CD4-positive, alpha-beta memory T cell (primary cell): ENCODE data around the gene SPPL2C. TPM values are rescaled to one million over a fixed set of nuclear protein-coding genes. Genes with fewer than 3 reads are reported as not detected.

Source experiments
- CTCF ChIA-PET: fragments of 350-600 bp; sonication (Branson Sonifier 250); formaldehyde crosslinking; loops from one replicate; lab custom pipeline; 2021; ENCODE audit warnings: inconsistent platforms; ENCODE audit not compliant: partially characterized antibody; lab: Charles Lee
- POLR2A ChIA-PET: fragments of 350-600 bp; sonication (Branson Sonifier 250); formaldehyde crosslinking; loops from one replicate; lab custom pipeline; 2021; ENCODE audit not compliant: partially characterized antibody; lab: Charles Lee
- DNase-seq, 5 donors: peaks; one replicate each; pipeline versions ENCODE4 v3.0.0 to v3.0.0-alpha.2; 2020 to 2022; ENCODE audit warnings: mixed read lengths in 1 of 5
- H3K27ac ChIP-seq: one replicate; pipeline ENCODE4 v1.7.0; 2013; ENCODE audit warnings: low read depth, low read length
- H3K27me3 ChIP-seq: 2 replicates; pipeline ENCODE4 v1.7.0; 2013; ENCODE audit warnings: mild to moderate bottlenecking, low read length, moderate library complexity; ENCODE audit not compliant: insufficient read depth
- H3K36me3 ChIP-seq: 2 replicates; pipeline ENCODE4 v1.7.0; 2013; ENCODE audit warnings: mild to moderate bottlenecking, low read length, moderate library complexity; ENCODE audit not compliant: insufficient read depth
- H3K4me1 ChIP-seq: 2 replicates; pipeline ENCODE4 v1.7.0; 2013; ENCODE audit warnings: mild to moderate bottlenecking, low read length, moderate library complexity; ENCODE audit not compliant: insufficient read depth
- H3K4me3 ChIP-seq, 2 donors: one replicate each; pipeline ENCODE4 v1.7.0; 2013; ENCODE audit warnings: low read length in 2 of 2, mild to moderate bottlenecking in 1 of 2
- H3K9me3 ChIP-seq, 2 donors: one replicate each; pipeline ENCODE4 v1.7.0; 2013; ENCODE audit warnings: low read length in 2 of 2, control low read depth in 1 of 2; ENCODE audit not compliant: control insufficient read depth in 1 of 2
- H3K27ac Mint-ChIP-seq, 7 donors: one replicate each; pipeline ENCODE4 v1.8.0; 2020 to 2021; ENCODE audit warnings: mixed read lengths in 7 of 7, mild to moderate bottlenecking in 6 of 7, inconsistent platforms in 3 of 7, moderate library complexity in 3 of 7
- H3K27me3 Mint-ChIP-seq, 2 donors: one replicate each; pipeline ENCODE4 v1.8.0; 2020 to 2021; ENCODE audit warnings: mixed read lengths in 2 of 2
- H3K36me3 Mint-ChIP-seq, 2 donors: one replicate each; pipeline ENCODE4 v1.8.0; 2020 to 2021; ENCODE audit warnings: mixed read lengths in 2 of 2, inconsistent platforms in 1 of 2, mild to moderate bottlenecking in 1 of 2
- H3K4me1 Mint-ChIP-seq, 4 donors: one replicate each; pipeline ENCODE4 v1.8.0; 2020 to 2021; ENCODE audit warnings: mixed read lengths in 4 of 4, mild to moderate bottlenecking in 1 of 4
- H3K4me3 Mint-ChIP-seq, 8 donors: one replicate each; pipeline ENCODE4 v1.8.0; 2020 to 2021; ENCODE audit warnings: mixed read lengths in 8 of 8, mild to moderate bottlenecking in 7 of 8, moderate library complexity in 6 of 8, inconsistent platforms in 3 of 8
- H3K9me3 Mint-ChIP-seq, 8 donors: one replicate each; pipeline ENCODE4 v1.8.0; 2020 to 2021; ENCODE audit warnings: mixed read lengths in 8 of 8, mild to moderate bottlenecking in 5 of 8, inconsistent platforms in 3 of 8, moderate library complexity in 1 of 8
- intact Hi-C: fragments of 100-400 bp; cut with micrococcal nuclease; formaldehyde crosslinking; loops from one replicate; pipeline ENCODE4 v1.15.1; 2023
- polyA plus RNA-seq, 2 donors: library from polyadenylated mRNA; unstranded; fragments of 300-500 nt; fragmentation: Illumina TruSeq; gene quantifications; one replicate each; pipeline ENCODE4 v1.2.3, GENCODE V29; 2021
- total RNA-seq, 2 experiments: library from RNA; stranded (reverse); gene quantifications; one replicate each; pipeline ENCODE4 v1.2.3, GENCODE V29; 2021

The SPPL2C gene
- total and polyA plus RNA-seq, 4 experiments from 2014 or later = not detected

DNA sequence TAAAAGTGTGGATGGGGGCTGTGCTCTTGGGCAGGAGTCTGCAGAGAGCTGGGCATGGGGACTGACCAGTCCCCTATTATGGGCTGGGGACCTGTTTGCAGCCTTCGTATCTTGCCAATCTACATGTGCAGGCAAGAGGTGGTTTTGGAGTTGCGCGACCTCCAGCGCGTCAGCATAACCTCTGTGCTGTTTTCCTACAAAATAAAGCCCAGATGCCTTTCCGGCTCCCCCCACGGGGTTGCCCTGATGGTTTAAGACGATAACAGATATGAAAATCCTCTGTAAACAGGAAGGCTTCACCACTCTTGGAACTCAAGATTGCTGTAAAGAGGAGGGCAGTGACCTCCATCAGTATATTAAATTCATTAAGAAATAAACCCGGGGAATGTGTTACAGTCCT, 16.5 kb upstream of the SPPL2C start:
- Mint-ChIP-seq H3K27ac (no peak overlapping the region), H3K36me3 (no peaks in the 10 kb centered on the region), H3K4me1 (peaks cover 0 to 15% (median under 1%) of the 10 kb centered on the region in 4 donors), H3K4me3 (no peak overlapping the region), H3K9me3 (no peaks in the 10 kb centered on the region), H3K27me3 (peaks cover 1 to 4% of the 10 kb centered on the region in 2 donors)
- Histone ChIP-seq H3K4me1 (peaks cover 4% of the 10 kb centered on the region), H3K27me3 (no peaks in the 10 kb centered on the region), H3K27ac (no peak overlapping the region), H3K4me3 (no peak overlapping the region), H3K36me3 (no peaks in the 10 kb centered on the region), H3K9me3 (no peaks in the 10 kb centered on the region)
- no peak for DNase-seq
- ChIA-PET POLR2A (no interaction called here), CTCF (interaction anchor here (1.6 kb wide), 1 partner anchor 188 kb away, joined by 5 read pairs; no protein-coding TSS in a partner anchor)
- intact Hi-C loops = no loop called here

GRCh38 chr17:45828582-45829133, 16.0 kb upstream of the SPPL2C start:
- ChIA-PET CTCF (interaction anchor here (1.5 kb wide), 1 partner anchor 187 kb away, joined by 5 read pairs; no protein-coding TSS in a partner anchor), POLR2A (no interaction called here)
- intact Hi-C loops = no loop called here
- Histone ChIP-seq H3K9me3 (no peaks in the 10 kb centered on the region), H3K27ac (no peak overlapping the region), H3K4me1 (peaks cover 4% of the 10 kb centered on the region), H3K36me3 (no peaks in the 10 kb centered on the region), H3K27me3 (no peaks in the 10 kb centered on the region), H3K4me3 (no peak overlapping the region)
- DNase-seq = no peak
- Mint-ChIP-seq H3K36me3 (no peaks in the 10 kb centered on the region), H3K4me1 (peaks cover 0 to 15% (median under 1%) of the 10 kb centered on the region in 4 donors), H3K27me3 (peaks cover 1 to 4% of the 10 kb centered on the region in 2 donors), H3K4me3 (peak overlapping the region in 1 of 8 donors; percentile 33), H3K27ac (no peak overlapping the region), H3K9me3 (no peaks in the 10 kb centered on the region)

DNA sequence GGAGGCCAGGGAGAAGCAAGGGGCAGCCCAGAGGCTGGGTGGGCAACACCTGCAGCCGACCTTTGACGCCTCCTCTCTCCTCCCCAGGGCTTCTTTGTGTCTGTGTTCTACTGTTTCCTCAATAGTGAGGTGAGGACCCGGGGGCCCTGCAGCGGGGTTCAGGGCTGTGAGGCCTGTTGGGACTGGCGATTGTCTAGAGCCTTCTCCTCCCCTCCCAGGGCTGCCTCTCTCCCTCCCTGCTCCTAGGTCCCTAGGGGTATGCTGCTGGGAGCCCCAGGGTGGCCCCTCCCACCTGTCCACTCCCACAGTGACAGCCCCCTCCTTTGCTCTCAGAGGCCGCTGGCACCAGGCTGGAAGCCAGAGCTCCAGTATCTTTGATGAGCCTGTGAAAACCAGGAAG, 10.8 kb upstream of the SPPL2C start:
- no peaks in the 10 kb centered on the region for H3K27me3 ChIP-seq

DNA sequence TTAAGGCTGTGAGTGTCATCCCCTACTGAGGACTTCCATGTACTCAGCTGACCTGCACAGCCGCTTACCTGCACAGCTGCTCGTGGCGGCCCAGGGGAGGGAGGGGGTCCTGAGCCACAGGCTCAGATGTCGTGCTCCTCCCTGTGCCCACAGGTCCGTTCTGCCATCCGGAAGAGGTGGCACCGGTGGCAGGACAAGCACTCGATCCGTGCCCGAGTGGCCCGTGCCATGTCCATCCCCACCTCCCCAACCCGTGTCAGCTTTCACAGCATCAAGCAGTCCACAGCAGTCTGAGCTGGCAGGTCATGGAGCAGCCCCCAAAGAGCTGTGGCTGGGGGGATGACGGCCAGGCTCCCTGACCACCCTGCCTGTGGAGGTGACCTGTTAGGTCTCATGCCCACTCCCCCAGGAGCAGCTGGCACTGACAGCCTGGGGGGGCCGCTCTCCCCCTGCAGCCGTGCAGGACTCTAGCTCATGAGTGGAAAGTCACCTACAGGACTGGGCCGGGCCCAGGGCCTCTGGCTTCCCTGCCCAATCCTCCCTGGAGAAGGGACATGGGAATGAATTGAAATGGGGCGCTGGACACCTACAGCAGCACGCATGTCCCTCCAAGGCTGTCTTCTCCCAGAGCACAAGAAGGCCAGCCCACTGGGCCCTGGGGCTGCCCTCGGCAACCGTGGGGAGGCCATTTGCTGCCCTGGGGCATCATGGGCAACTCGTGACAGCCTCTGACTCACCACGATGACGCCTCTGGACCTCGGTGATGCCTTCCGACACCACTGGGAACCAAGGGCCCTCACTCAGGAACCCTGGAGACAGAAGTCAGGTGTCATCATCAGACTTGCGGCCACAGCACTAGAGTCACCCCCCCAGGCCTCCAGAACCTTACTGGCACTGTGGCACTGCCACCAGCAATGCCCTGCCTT, 9.9 kb upstream of the SPPL2C start:
- no peak overlapping the region for H3K4me3 ChIP-seq
- no peak for DNase-seq
- H3K36me3 Mint-ChIP-seq = no peaks in the 10 kb centered on the region
- H3K27me3 ChIP-seq = no peaks in the 10 kb centered on the region
- H3K27ac ChIP-seq = no peak overlapping the region
- H3K36me3 ChIP-seq = no peaks in the 10 kb centered on the region
- H3K9me3 ChIP-seq = no peaks in the 10 kb centered on the region
- H3K27ac Mint-ChIP-seq = no peak overlapping the region
- no peaks in the 10 kb centered on the region for H3K4me1 ChIP-seq
- ChIA-PET POLR2A (no interaction called here), CTCF (interaction anchor here (1.8 to 10.7 kb wide), 2 partner anchors 187 to 195 kb away, joined by 5 to 149 read pairs; no protein-coding TSS in a partner anchor)
- H3K4me3 Mint-ChIP-seq = no peak overlapping the region
- intact Hi-C loops = no loop called here
- peaks cover 3 to 5% of the 10 kb centered on the region in 2 donors for H3K27me3 Mint-ChIP-seq
- H3K9me3 Mint-ChIP-seq = no peaks in the 10 kb centered on the region
- no peaks in the 10 kb centered on the region for H3K4me1 Mint-ChIP-seq

More for the DNA sequence above, 10.8 kb upstream of the SPPL2C start:
- Mint-ChIP-seq H3K4me3 (no peak overlapping the region), H3K27me3 (peaks cover 3 to 5% of the 10 kb centered on the region in 2 donors), H3K27ac (no peak overlapping the region), H3K9me3 (no peaks in the 10 kb centered on the region), H3K4me1 (peaks cover 0 to 2% (median 0%) of the 10 kb centered on the region in 4 donors), H3K36me3 (no peaks in the 10 kb centered on the region)
- POLR2A ChIA-PET = no interaction called here
- H3K9me3 ChIP-seq = no peaks in the 10 kb centered on the region
- H3K4me3 ChIP-seq = no peak overlapping the region
- DNase-seq = no peak
- intact Hi-C loops = no loop called here
- H3K27ac ChIP-seq = no peak overlapping the region
- H3K4me1 ChIP-seq = no peaks in the 10 kb centered on the region
- H3K36me3 ChIP-seq = no peaks in the 10 kb centered on the region
- CTCF ChIA-PET = interaction anchor here (1.8 to 10.7 kb wide), 2 partner anchors 186 to 195 kb away, joined by 5 to 149 read pairs; no protein-coding TSS in a partner anchor

DNA sequence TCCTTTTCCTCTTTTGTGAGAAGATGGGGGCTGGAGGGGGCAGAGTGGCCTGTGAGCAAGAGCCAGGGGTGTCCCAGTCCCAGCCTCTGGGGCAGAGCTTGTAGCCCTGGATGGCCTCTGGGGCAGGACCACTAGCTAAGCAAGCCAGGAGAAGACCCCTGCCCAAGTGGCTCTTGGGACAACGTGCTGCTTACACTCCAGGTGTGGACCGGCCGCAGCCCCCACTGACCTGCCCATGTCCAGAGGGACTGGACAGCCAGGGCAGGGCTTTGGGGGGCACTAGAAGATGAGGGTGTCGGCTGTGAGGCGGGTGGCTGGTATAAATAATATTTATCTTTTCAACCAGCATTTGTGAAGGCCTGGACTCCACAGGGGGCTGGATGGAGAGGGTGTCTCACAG, 9.2 kb upstream of the SPPL2C start:
- intact Hi-C loops = no loop called here

DNA sequence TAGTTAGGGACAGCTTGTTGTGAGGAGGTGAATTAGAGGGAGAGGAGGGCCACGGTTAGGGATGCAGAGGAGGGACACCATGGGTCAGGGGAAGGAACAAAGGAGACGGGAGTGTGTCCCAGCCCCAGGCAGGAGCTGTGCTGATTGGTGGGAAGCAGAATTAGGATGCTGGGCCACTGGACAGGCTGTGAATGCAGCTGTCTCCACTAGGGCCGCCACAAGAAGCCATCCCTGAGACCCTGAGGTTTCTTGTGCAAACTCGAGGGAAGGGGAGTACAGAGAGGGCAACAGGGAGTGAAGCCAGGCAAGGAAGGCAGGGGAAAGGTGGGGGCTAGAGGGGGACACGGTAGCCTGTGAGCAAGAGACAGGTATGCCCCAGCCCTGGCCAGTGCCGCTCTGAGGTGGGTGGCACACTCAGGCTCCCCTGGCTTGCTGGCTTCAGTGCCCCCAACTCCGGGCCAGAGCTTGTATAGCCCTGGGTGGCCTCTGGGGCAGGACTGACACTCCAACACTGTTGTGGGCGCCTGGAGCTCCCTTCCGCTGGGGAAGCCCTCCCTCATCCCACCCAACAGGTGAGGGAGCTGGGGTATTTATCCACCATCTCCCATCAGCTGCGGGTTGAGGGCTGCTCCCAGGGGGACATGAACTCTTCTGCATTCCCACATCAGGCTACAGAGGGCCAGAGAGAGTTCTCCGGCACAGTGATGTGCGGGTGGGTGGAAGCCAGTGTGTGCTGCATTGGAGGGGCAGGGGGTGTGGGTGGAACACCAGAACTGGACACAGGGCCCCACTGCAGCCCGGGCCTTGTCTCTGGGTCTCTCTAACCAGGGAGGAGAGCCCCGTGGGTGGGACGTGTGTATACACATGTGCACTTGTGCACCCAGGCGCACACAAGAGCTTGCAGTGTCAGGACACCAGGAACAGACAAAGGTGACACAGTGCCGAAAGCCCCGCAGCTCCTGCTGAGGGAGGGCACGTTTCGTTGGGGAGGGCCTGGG, 8.3 kb upstream of the SPPL2C start:
- H3K4me1 ChIP-seq = no peaks in the 10 kb centered on the region
- H3K9me3 Mint-ChIP-seq = no peaks in the 10 kb centered on the region
- no peak for DNase-seq
- no peak overlapping the region for H3K27ac ChIP-seq
- no peaks in the 10 kb centered on the region for H3K36me3 Mint-ChIP-seq
- H3K36me3 ChIP-seq = no peaks in the 10 kb centered on the region
- no peaks in the 10 kb centered on the region for H3K9me3 ChIP-seq
- no peak overlapping the region for H3K4me3 Mint-ChIP-seq
- intact Hi-C loops = no loop called here
- CTCF ChIA-PET = interaction anchor here (0.6 to 10.7 kb wide), 3 partner anchors 16 to 197 kb away, joined by 3 to 149 read pairs (median 5); no protein-coding TSS in a partner anchor
- no peak overlapping the region for H3K4me3 ChIP-seq
- no peak overlapping the region for H3K27ac Mint-ChIP-seq
- POLR2A ChIA-PET = no interaction called here
- H3K27me3 Mint-ChIP-seq = peaks cover 3% of the 10 kb centered on the region in 2 donors
- H3K4me1 Mint-ChIP-seq = no peaks in the 10 kb centered on the region
- H3K27me3 ChIP-seq = no peaks in the 10 kb centered on the region

More for the DNA sequence above, 9.2 kb upstream of the SPPL2C start:
- Mint-ChIP-seq H3K9me3 (no peaks in the 10 kb centered on the region), H3K27ac (no peak overlapping the region), H3K4me3 (no peak overlapping the region), H3K4me1 (no peaks in the 10 kb centered on the region), H3K36me3 (no peaks in the 10 kb centered on the region), H3K27me3 (peaks cover 3 to 5% of the 10 kb centered on the region in 2 donors)
- Histone ChIP-seq H3K36me3 (no peaks in the 10 kb centered on the region), H3K4me3 (no peak overlapping the region), H3K4me1 (no peaks in the 10 kb centered on the region), H3K27ac (no peak overlapping the region), H3K9me3 (no peaks in the 10 kb centered on the region), H3K27me3 (no peaks in the 10 kb centered on the region)
- no peak for DNase-seq
- ChIA-PET POLR2A (no interaction called here), CTCF (interaction anchor here (1.8 to 10.7 kb wide), 2 partner anchors 187 to 196 kb away, joined by 5 to 149 read pairs; no protein-coding TSS in a partner anchor)
